HepG2 (cell line): ENCODE measurements around the gene LRRC4. TPM values are rescaled to one million over a fixed set of nuclear protein-coding genes. Genes with fewer than 3 reads are reported as not detected.

Source experiments
- ATAC-seq: fragments of 200-7000 bp; cut with Tn5 transposase; 3 replicates; pipeline ENCODE4 v1.9.1; 2020; ENCODE audit warnings: mild to moderate bottlenecking, moderate library complexity
- BruUV-seq: library from RNA; stranded (reverse); fragments of 400-500 nt; replicated peaks from 2 replicates; lab custom pipeline; 2021; lab: Mats Ljungman, UMichigan
- CTCF ChIA-PET: fragments of 300-600 bp; formaldehyde crosslinking; extraction: SDS; loops from one replicate; lab custom pipeline; 2021; ENCODE audit warnings: low total read pairs, inconsistent platforms, low intra/inter-chr PET ratio; lab: Yijun Ruan, JAX
- POLR2A ChIA-PET: fragments of 350-600 bp; sonication (Branson Sonifier 250); formaldehyde crosslinking; loops from one replicate; lab custom pipeline; 2020; ENCODE audit warnings: antibody characterized with exemption, inconsistent platforms; lab: Yijun Ruan, JAX
- DNase-seq: peaks from one replicate; pipeline ENCODE4 v3.0.0-alpha.2; 2015; ENCODE audit warnings: low spot score
- FAIRE-seq: peaks from 3 replicates; lab custom pipeline; 2011; peaks lifted over from hg19 to GRCh38; lab: Jason Lieb, UNC
- H2AFZ ChIP-seq: one replicate; pipeline ENCODE4 v1.6.1; 2011; ENCODE audit warnings: low read length, inconsistent platforms
- H3K27ac ChIP-seq: fragments of 300-600 bp; 3 replicates; pipeline ENCODE4 v1.8.0; 2011; ENCODE audit warnings: mixed run types, mild to moderate bottlenecking, mixed read lengths, low read length, inconsistent platforms; ENCODE audit not compliant: insufficient read depth; ENCODE audit errors: extremely low read length
- H3K27me3 ChIP-seq, 2 experiments: fragments of 200-600 bp in 1 of 2; 2 replicates in 1 of 2; 3 replicates in 1 of 2; pipeline versions ENCODE4 v1.6.0 to v1.8.0; 2011; ENCODE audit warnings: low read length in 2 of 2, mild to moderate bottlenecking in 2 of 2, moderate library complexity in 2 of 2, inconsistent platforms in 1 of 2; ENCODE audit not compliant: insufficient read depth in 2 of 2, control insufficient read depth in 1 of 2
- H3K36me3 ChIP-seq, 2 experiments: fragments of 200-600 bp in 1 of 2; replicated peaks in 1 of 2; 2 replicates in 1 of 2; 3 replicates in 1 of 2; pipeline versions ENCODE4 v1.5.1 to v1.8.0; 2011; ENCODE audit warnings: low read length in 2 of 2, inconsistent platforms in 1 of 2; ENCODE audit not compliant: insufficient read depth in 2 of 2, control insufficient read depth in 1 of 2
- H3K4me1 ChIP-seq: 2 replicates; pipeline ENCODE4 v1.5.1; 2012; ENCODE audit warnings: low read length, inconsistent platforms; ENCODE audit not compliant: insufficient read depth
- H3K4me2 ChIP-seq: 2 replicates; pipeline ENCODE4 v1.6.0; 2011; ENCODE audit warnings: low read depth, low read length, inconsistent platforms
- H3K4me3 ChIP-seq, 3 experiments: fragments of 200-600 bp in 1 of 3; sonication (generic), shearing (Covaris generic) in 1 of 3; replicated peaks in 1 of 3; 2 replicates each; pipeline ENCODE4 v1.5.1; 2011 to 2016; ENCODE audit warnings: low read length in 3 of 3, inconsistent platforms in 2 of 3, low read depth in 2 of 3, mild to moderate bottlenecking in 2 of 3, control low read depth in 1 of 3, mixed read lengths in 1 of 3; ENCODE audit not compliant: insufficient read depth in 1 of 3
- H3K79me2 ChIP-seq: one replicate; pipeline ENCODE4 v1.6.1; 2011; ENCODE audit warnings: low read length, inconsistent platforms; ENCODE audit not compliant: insufficient read depth
- H3K9ac ChIP-seq: 2 replicates; pipeline ENCODE4 v1.6.0; 2011; ENCODE audit warnings: mild to moderate bottlenecking, low read depth, low read length, inconsistent platforms; ENCODE audit not compliant: insufficient read depth
- H3K9me3 ChIP-seq: 2 replicates; pipeline ENCODE4 v1.5.1; 2012; ENCODE audit warnings: mild to moderate bottlenecking, low read length
- H4K20me1 ChIP-seq: 2 replicates; pipeline ENCODE4 v1.6.0; 2011; ENCODE audit warnings: inconsistent platforms, mild to moderate bottlenecking, low read length, moderate library complexity; ENCODE audit not compliant: insufficient read depth
- FUBP1 ChIP-seq: sonication (generic); formaldehyde crosslinking; IDR thresholded peaks from 2 replicates; pipeline ENCODE4 v1.5.1; 2020; ENCODE audit warnings: missing genetic modification reagents, mild to moderate bottlenecking, borderline replicate concordance
- KMT2A ChIP-seq: sonication (generic); formaldehyde crosslinking; IDR thresholded peaks from 2 replicates; pipeline ENCODE4 v1.4.0; 2020; ENCODE audit warnings: missing genetic modification reagents
- MTF1 ChIP-seq: sonication (generic); formaldehyde crosslinking; IDR thresholded peaks from 2 replicates; pipeline ENCODE4 v1.5.0; 2020; ENCODE audit warnings: missing genetic modification reagents
- PHF21A ChIP-seq: sonication (generic); formaldehyde crosslinking; IDR thresholded peaks from 2 replicates; pipeline ENCODE4 v1.5.0; 2020; ENCODE audit warnings: mild to moderate bottlenecking, missing genetic modification reagents
- PHF8 ChIP-seq: sonication (generic); formaldehyde crosslinking; IDR thresholded peaks from 2 replicates; pipeline ENCODE4 v1.5.0; 2020; ENCODE audit warnings: missing genetic modification reagents
- RBM39 ChIP-seq: fragments of 200-400 bp; formaldehyde crosslinking; IDR thresholded peaks from one replicate; pipeline ENCODE4 v1.6.1; 2018; ENCODE audit warnings: antibody characterized with exemption, mild to moderate bottlenecking, low read depth, low read length; ENCODE audit not compliant: poor library complexity, severe bottlenecking
- USF2 ChIP-seq, 2 experiments: sonication (generic) in 1 of 2; formaldehyde crosslinking in 1 of 2; IDR thresholded peaks; 2 replicates each; pipeline versions ENCODE4 v1.5.1 to v1.6.1; 2011 to 2020; ENCODE audit warnings: borderline replicate concordance in 1 of 2, low read depth in 1 of 2, low read length in 1 of 2, mild to moderate bottlenecking in 1 of 2, missing genetic modification reagents in 1 of 2, moderate library complexity in 1 of 2
- ZNF142 ChIP-seq: sonication (generic); formaldehyde crosslinking; IDR thresholded peaks from 2 replicates; pipeline ENCODE4 v1.4.0; 2020; ENCODE audit warnings: missing genetic modification reagents
- ZSCAN20 ChIP-seq: sonication (generic); formaldehyde crosslinking; IDR thresholded peaks from 2 replicates; pipeline ENCODE4 v1.4.0; 2020; ENCODE audit warnings: missing genetic modification reagents, mild to moderate bottlenecking, borderline replicate concordance
- WGBS: methylation state at CpG from one replicate; pipeline ENCODE4 v1.1.6; 2017; ENCODE audit warnings: low lambda C conversion rate; 5-methylcytosine and 5-hydroxymethylcytosine counted together
- in situ Hi-C: cut with HindIII; loops from 2 replicates; pipeline ENCODE4 v1.10.0; 2017; ENCODE audit warnings: low pct_unique_long_range_greater_than_20kb; ENCODE audit not compliant: extremely low pct_ligation_motif_present
- intact Hi-C: fragments of 100-400 bp; cut with micrococcal nuclease; formaldehyde crosslinking; loops from one replicate; pipeline ENCODE4 v1.10.0; 2022; ENCODE audit not compliant: unreplicated experiment
- polyA plus RNA-seq, 8 experiments: library from polyadenylated mRNA; depleted of rRNA in 3 of 8; stranded (reverse) in 7 of 8; unstranded in 1 of 8; fragments of >200 nt; fragmentation: Illumina TruSeq in 4 of 8; extraction: Trizol in 4 of 8; gene quantifications; 2 replicates each; pipeline versions ENCODE4 v1.2.1 to v1.2.3, GENCODE V29; 2011 to 2016; ENCODE audit warnings: low read depth in 4 of 8, missing spikeins in 1 of 8, mixed read lengths in 1 of 8; ENCODE audit not compliant: insufficient read depth in 1 of 8
- total RNA-seq, 5 experiments: library from RNA; depleted of rRNA; stranded (reverse); fragments of >200 nt; fragmentation: Illumina TruSeq; extraction: Trizol; gene quantifications; 2 replicates each; pipeline ENCODE4 v1.2.3, GENCODE V29; 2016; ENCODE audit warnings: low read depth in 1 of 5
- TF ChIP-seq, protein P1 (sequence below): IDR thresholded peaks from 2 replicates; pipeline ENCODE4 v1.6.1; 2018; ENCODE audit warnings: missing genetic modification reagents
- TF ChIP-seq, protein P2 (sequence below): sonication (generic); formaldehyde crosslinking; IDR thresholded peaks from 2 replicates; pipeline ENCODE4 v1.9.0; 2021; ENCODE audit warnings: missing genetic modification reagents, mild to moderate bottlenecking, borderline replicate concordance

The LRRC4 gene
- total and polyA plus RNA-seq, 2 of the 13 experiments (the other 11 are each of a cell fraction or from before 2014, with no cell fraction given): not detected

DNA sequence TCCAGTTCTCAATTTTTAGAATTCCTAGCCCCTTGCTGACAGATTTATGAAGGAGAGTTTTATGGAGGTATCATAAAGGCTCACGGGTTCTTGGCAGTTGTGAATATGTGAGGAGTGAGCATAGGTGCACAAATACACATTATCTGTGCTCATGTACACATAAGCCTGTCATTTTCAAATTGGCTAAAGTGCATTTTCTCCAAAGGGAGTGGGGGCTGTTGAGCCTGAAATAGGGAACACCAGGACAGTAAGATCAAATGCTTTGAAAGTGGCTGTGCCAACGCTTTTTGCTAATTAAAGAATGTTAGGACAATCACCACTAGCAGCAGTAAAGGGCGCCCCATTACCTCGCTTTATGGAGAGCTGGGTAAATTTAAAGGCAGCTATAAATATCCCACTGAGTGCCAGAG, 8.3 kb upstream of the LRRC4 start:
- no peaks in the 10 kb centered on the region for H3K79me2 ChIP-seq
- ATAC-seq (no peak), DNase-seq (no peak), FAIRE-seq (no peak)
- no peak overlapping the region for H2AFZ ChIP-seq
- H3K27me3 ChIP-seq: no peaks in the 10 kb centered on the region
- CTCF ChIA-PET: no interaction called here
- H3K9ac ChIP-seq: no peak overlapping the region
- no peak overlapping the region for H3K4me3 ChIP-seq
- no peaks in the 10 kb centered on the region; the same call in 1 of the 2 replicates for H4K20me1 ChIP-seq
- H3K4me1 ChIP-seq: no peaks in the 10 kb centered on the region
- in situ Hi-C loops (no loop called here), intact Hi-C loops (loop anchor here (5.0 kb wide), 1 partner anchor 168 kb away; no protein-coding TSS in a partner anchor)
- BruUV-seq: no TSS peak
- no peak overlapping the region for H3K4me2 ChIP-seq
- peaks cover 12 to 33% of the 10 kb centered on the region in 2 experiments for H3K36me3 ChIP-seq
- 94% methylated on average over 4 of the region's 4 CpGs for WGBS
- no peaks in the 10 kb centered on the region for H3K9me3 ChIP-seq
- no peak overlapping the region for H3K27ac ChIP-seq
- POLR2A ChIA-PET: no interaction called here
- TF ChIP-seq KMT2A (CRISPR knock-in tag) (no peak), FUBP1 (CRISPR knock-in tag) (no peak), ZSCAN20 (CRISPR knock-in tag) (no peak), PHF21A (no peak), USF2 (IDR thresholded peaks at IDR 0.05; ENCODE audit: low read depth, low read length) (no peak), USF2 (CRISPR knock-in tag; IDR thresholded peaks at IDR 0.05; ENCODE audit: borderline replicate concordance) (no peak), MTF1 (CRISPR knock-in tag) (no peak), ZNF142 (no peak), RBM39 (no peak), PHF8 (CRISPR knock-in tag) (no peak)
- TF ChIP-seq, protein P1, sequence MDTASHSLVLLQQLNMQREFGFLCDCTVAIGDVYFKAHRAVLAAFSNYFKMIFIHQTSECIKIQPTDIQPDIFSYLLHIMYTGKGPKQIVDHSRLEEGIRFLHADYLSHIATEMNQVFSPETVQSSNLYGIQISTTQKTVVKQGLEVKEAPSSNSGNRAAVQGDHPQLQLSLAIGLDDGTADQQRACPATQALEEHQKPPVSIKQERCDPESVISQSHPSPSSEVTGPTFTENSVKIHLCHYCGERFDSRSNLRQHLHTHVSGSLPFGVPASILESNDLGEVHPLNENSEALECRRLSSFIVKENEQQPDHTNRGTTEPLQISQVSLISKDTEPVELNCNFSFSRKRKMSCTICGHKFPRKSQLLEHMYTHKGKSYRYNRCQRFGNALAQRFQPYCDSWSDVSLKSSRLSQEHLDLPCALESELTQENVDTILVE (CRISPR knock-in tag): no peak
- TF ChIP-seq, protein P2, sequence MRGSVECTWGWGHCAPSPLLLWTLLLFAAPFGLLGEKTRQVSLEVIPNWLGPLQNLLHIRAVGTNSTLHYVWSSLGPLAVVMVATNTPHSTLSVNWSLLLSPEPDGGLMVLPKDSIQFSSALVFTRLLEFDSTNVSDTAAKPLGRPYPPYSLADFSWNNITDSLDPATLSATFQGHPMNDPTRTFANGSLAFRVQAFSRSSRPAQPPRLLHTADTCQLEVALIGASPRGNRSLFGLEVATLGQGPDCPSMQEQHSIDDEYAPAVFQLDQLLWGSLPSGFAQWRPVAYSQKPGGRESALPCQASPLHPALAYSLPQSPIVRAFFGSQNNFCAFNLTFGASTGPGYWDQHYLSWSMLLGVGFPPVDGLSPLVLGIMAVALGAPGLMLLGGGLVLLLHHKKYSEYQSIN: no peak
